ENCODE measurements around the gene TNFAIP1.

The TNFAIP1 gene

GRCh38 chr17:28367641-28368305 is 32.2 kb downstream of the TNFAIP1 start:
- no peak overlapping the region for H3K27ac ChIP-seq (ENCODE audit: low read depth, low read length)
- H3K4me1 ChIP-seq (ENCODE audit: insufficient read depth, low read length), result peaks cover 10% of the 10 kb centered on the region
- H3K27me3 ChIP-seq (ENCODE audit: control insufficient read depth in 1 of 2, insufficient read depth in 2 of 2, low read length in 2 of 2), result no peaks in the 10 kb centered on the region
- peaks cover 7% of the 10 kb centered on the region for H3K36me3 ChIP-seq (ENCODE audit: insufficient read depth, low read length)
- no peak overlapping the region for H3K4me3 ChIP-seq (ENCODE audit: low read depth in 1 of 2, low read length in 2 of 2)
- no peak overlapping the region for H3K9ac ChIP-seq (ENCODE audit: low read length)
- H3K9me3 ChIP-seq (ENCODE audit: low read length), result no peaks in the 10 kb centered on the region

DNA sequence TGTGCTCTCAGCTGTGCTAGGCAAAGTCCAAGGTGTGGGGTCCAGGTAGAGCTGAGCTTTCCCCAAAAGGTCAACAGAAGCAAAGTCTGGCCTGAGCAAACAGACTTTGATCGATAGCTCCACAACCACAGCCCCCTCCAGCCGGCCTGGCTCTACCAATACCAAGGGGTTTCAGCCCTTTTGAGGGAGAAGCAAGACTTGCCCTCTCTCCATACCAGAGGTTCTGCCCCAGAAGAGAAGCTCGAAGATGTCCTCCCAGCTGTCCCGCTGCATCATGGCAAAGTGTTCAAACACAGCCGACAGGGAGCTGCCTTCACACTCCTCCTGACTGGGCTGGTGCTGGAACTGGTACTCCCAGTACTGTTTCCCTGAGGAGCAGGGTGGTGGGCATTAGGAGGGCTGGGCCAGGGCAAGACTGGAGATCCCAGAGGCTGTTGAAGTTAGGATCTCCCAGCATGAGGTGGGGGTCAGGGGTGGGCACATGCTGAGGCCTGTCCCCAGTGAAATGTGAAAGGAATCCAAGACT is 32.8 kb downstream of the TNFAIP1 start:
- Histone ChIP-seq H3K4me1 (ENCODE audit: insufficient read depth, low read length) (peaks cover 16% of the 10 kb centered on the region), H3K4me3 (ENCODE audit: low read depth in 1 of 2, low read length in 2 of 2) (no peak overlapping the region), H3K36me3 (ENCODE audit: insufficient read depth, low read length) (peaks cover 1% of the 10 kb centered on the region), H3K27ac (ENCODE audit: low read depth, low read length) (no peak overlapping the region), H3K9me3 (ENCODE audit: low read length) (no peaks in the 10 kb centered on the region), H3K27me3 (ENCODE audit: control insufficient read depth in 1 of 2, insufficient read depth in 2 of 2, low read length in 2 of 2) (no peaks in the 10 kb centered on the region), H3K9ac (ENCODE audit: low read length) (no peak overlapping the region)

DNA sequence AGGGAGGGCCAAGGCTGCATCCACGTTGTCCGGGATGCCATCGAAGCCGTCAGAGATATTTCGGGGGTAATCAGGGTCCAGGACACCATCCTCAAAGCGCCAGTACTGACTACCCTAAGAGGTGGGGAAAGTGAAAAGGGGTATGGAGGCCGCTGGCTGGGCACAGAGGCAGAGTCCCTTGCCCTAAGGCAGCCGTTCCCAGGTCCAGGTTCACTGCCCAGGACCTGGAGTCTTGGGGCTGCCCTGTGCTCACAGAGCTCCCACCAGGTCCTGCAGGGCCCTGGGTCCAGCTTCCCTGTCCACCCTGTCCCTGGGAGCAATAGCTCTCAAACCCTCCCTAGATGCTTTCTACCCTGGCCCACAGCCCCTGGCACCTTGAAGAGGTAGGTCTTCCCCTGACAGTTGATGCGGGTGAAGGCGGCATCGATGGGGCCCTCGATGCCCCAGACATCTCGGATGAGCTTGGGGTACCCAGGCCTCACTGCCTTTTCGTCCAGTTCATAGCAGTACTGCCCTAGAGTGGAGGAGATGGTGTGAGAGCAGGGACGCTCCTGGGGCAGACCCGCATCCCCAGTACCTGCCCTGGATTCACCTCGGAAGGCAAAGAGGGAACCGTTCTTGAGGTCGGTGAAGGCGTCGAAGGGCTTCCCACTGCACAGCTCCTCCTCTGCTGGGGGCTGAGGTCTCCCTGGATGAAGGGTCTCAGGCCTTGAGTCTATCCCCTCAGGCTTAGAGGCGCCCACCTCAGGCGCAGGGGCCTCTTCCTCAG is 33.5 kb downstream of the TNFAIP1 start:
- Histone ChIP-seq H3K9ac (ENCODE audit: low read length) (no peak overlapping the region), H3K4me3 (ENCODE audit: low read depth in 1 of 2, low read length in 2 of 2) (no peak overlapping the region), H3K27ac (ENCODE audit: low read depth, low read length) (no peak overlapping the region), H3K9me3 (ENCODE audit: low read length) (no peaks in the 10 kb centered on the region), H3K36me3 (ENCODE audit: insufficient read depth, low read length) (no peaks in the 10 kb centered on the region), H3K27me3 (ENCODE audit: control insufficient read depth in 1 of 2, insufficient read depth in 2 of 2, low read length in 2 of 2) (no peaks in the 10 kb centered on the region), H3K4me1 (ENCODE audit: insufficient read depth, low read length) (peaks cover 18% of the 10 kb centered on the region)

DNA sequence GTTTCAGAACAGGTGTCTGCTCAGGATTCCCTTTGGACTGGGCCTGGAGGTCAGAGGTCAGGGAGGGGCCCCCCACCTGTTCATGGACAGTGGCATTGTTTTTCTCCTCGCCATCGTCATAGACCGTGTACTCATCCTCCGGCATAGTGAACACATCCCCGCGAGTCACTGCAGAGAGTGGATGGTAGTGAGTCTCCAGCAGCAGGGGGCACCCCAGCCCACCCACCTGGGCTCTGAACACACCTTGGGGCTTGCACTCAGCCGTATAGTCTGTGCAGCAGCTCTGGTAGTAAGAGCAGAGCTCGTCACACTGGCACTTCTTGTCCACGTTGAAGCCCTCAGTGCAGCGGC is 34.1 kb downstream of the TNFAIP1 start:
- Histone ChIP-seq H3K9me3 (ENCODE audit: low read length) (no peaks in the 10 kb centered on the region), H3K36me3 (ENCODE audit: insufficient read depth, low read length) (no peaks in the 10 kb centered on the region), H3K27me3 (ENCODE audit: control insufficient read depth in 1 of 2, insufficient read depth in 2 of 2, low read length in 2 of 2) (no peaks in the 10 kb centered on the region), H3K4me1 (ENCODE audit: insufficient read depth, low read length) (peaks cover 18% of the 10 kb centered on the region), H3K9ac (ENCODE audit: low read length) (no peak overlapping the region), H3K4me3 (ENCODE audit: low read depth in 1 of 2, low read length in 2 of 2) (no peak overlapping the region), H3K27ac (ENCODE audit: low read depth, low read length) (no peak overlapping the region)

DNA sequence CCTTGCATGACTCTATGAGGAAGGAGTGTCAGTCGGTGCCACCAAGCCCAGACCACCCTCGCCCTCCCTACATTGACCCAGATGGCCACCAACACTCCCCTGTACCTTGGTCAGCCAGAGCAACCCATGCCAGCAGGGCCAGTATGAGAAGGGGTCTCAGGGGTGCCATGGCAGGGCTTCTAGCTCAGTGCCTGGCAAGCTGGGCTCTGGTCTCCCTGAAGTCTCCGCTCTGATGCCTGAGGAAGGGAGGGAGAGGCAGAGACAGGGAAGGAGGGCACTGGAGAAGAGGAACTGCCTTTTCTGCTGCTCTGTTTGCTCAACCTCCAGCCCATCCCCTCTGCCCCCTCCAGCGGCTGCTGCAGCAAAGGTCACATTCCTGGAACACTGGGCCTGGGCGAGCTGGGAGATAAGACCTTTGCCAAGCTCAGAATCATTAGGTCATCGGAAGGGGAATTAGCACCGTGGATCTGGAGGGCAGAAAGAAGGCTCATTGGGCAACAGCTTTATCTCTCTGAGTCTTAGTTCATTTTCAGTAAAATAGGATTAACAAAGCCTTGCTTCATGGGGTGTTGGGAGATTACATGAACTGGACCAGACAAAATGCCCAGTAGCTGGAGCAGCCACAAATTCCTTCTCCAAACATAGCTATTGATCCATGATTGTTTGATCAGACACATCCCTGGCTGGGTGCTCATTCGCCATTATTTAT is 34.6 kb downstream of the TNFAIP1 start, which contains the start of gene VTN:
TSS of gene VTN (minus strand) at position 273 of the 709 bp plus-strand sequence. CDS start at position 169, 104 bp downstream.
- no peak within 1 kb of the TSS for H3K9ac ChIP-seq (ENCODE audit: low read length)
- peak within 1 kb of the TSS; percentile 20 to 65 for H3K4me3 ChIP-seq (ENCODE audit: low read depth in 1 of 2, low read length in 2 of 2)
- H3K27me3 ChIP-seq (ENCODE audit: control insufficient read depth in 1 of 2, insufficient read depth in 2 of 2, low read length in 2 of 2), result no peaks in the 10 kb centered on the region

DNA sequence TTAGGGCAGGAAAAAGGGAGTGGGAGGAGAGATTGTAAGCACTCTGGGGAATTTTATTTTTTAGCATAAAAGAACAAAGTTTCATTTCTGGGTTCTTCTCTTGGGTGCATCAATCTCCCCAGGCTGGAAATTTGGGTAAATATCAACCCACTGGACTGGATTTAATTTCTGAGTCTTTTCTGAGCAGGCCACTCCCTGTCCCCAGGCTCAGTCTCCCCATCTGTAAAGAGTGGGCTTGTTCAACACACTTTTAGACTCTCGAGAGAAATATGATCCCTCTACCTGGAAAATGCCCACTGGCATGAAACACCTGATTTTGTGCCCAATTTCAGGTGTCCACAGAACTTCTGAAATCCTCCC is 35.2 kb downstream of the TNFAIP1 start:
- Histone ChIP-seq H3K4me1 (ENCODE audit: insufficient read depth, low read length) (peaks cover 18% of the 10 kb centered on the region), H3K9me3 (ENCODE audit: low read length) (no peaks in the 10 kb centered on the region), H3K27ac (ENCODE audit: low read depth, low read length) (peak overlapping the region; percentile 48), H3K27me3 (ENCODE audit: control insufficient read depth in 1 of 2, insufficient read depth in 2 of 2, low read length in 2 of 2) (no peaks in the 10 kb centered on the region), H3K36me3 (ENCODE audit: insufficient read depth, low read length) (no peaks in the 10 kb centered on the region), H3K4me3 (ENCODE audit: low read depth in 1 of 2, low read length in 2 of 2) (peak overlapping the region in 1 of 2 donors; percentile 65), H3K9ac (ENCODE audit: low read length) (no peak overlapping the region)

More for the DNA sequence above, 34.6 kb downstream of the TNFAIP1 start, which contains the start of gene VTN:
- H3K27ac ChIP-seq (ENCODE audit: low read depth, low read length), result peak within 1 kb of the TSS; percentile 48
- H3K9me3 ChIP-seq (ENCODE audit: low read length), result no peaks in the 10 kb centered on the region
- no peaks in the 10 kb centered on the region for H3K36me3 ChIP-seq (ENCODE audit: insufficient read depth, low read length)
- H3K4me1 ChIP-seq (ENCODE audit: insufficient read depth, low read length), result peaks cover 18% of the 10 kb centered on the region

- peak within 1 kb of the TSS; percentile 58 to 65 for H3K4me3 ChIP-seq (ENCODE audit: low read depth in 1 of 2, low read length in 2 of 2)
- H3K36me3 ChIP-seq (ENCODE audit: insufficient read depth, low read length), result no peaks in the 10 kb centered on the region
- peak within 1 kb of the TSS; percentile 73 for H3K27ac ChIP-seq (ENCODE audit: low read depth, low read length)
- H3K27me3 ChIP-seq (ENCODE audit: control insufficient read depth in 1 of 2, insufficient read depth in 2 of 2, low read length in 2 of 2), result no peaks in the 10 kb centered on the region
- H3K9ac ChIP-seq (ENCODE audit: low read length), result peak within 1 kb of the TSS; percentile 10
- no peaks in the 10 kb centered on the region for H3K9me3 ChIP-seq (ENCODE audit: low read length)
- peaks cover 18% of the 10 kb centered on the region for H3K4me1 ChIP-seq (ENCODE audit: insufficient read depth, low read length)
Observed at GRCh38 chr17:28371245-28372202, 36.0 kb downstream of the TNFAIP1 start, which contains the start of gene SARM1. SARM1 (plus strand) TSS chr17:28371694; CDS start chr17:28372033, 339 bp downstream.

DNA sequence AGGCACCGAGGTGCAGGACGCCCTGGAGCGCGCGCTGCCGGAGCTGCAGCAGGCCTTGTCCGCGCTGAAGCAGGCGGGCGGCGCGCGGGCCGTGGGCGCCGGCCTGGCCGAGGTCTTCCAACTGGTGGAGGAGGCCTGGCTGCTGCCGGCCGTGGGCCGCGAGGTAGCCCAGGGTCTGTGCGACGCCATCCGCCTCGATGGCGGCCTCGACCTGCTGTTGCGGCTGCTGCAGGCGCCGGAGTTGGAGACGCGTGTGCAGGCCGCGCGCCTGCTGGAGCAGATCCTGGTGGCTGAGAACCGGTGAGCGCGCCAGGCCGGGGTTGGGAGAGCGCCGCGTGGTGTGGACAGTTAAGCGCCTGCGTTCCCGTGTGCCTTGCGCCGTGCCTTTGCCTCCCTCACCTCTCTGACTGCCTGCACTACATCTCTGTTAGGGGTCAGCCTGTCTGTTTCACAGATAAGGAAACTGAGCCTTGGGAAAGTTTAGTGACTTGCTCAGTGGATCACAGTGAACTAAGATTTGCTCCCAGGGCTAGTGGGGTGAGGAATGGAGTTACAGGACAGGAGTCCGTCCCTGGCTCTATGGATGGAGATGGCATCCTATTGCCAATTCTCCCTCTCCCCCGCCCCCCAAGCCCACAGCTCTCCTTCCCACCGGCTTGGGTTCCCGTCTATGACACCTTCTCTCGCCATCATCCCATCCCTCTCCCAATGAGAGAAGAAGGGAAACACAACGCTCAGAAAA is 36.8 kb downstream of the TNFAIP1 start:
- H3K4me1 ChIP-seq (ENCODE audit: insufficient read depth, low read length), result peaks cover 18% of the 10 kb centered on the region
- no peaks in the 10 kb centered on the region for H3K27me3 ChIP-seq (ENCODE audit: control insufficient read depth in 1 of 2, insufficient read depth in 2 of 2, low read length in 2 of 2)
- H3K4me3 ChIP-seq (ENCODE audit: low read depth in 1 of 2, low read length in 2 of 2), result peak overlapping the region; percentile 58 to 65
- peak overlapping the region; percentile 73 for H3K27ac ChIP-seq (ENCODE audit: low read depth, low read length)
- no peaks in the 10 kb centered on the region for H3K9me3 ChIP-seq (ENCODE audit: low read length)
- H3K36me3 ChIP-seq (ENCODE audit: insufficient read depth, low read length), result no peaks in the 10 kb centered on the region
- H3K9ac ChIP-seq (ENCODE audit: low read length), result peak overlapping the region; percentile 10

DNA sequence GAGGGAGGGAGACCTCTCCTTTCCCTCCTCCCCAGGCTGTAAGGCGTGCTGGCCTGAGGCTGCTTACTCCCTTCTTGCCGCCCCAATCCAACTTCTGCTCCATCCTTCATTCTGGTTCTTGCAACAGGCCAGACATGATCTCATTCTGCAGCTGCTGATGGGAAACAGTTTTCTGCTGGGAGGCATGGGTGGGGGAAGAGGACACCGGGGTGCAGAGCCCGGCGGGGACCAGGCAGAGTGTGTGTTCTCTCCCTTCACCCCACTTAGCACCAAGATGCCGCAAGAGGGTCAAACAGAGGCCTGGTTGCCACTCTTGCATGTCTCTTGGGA is 37.3 kb downstream of the TNFAIP1 start:
- Histone ChIP-seq H3K4me3 (ENCODE audit: low read depth in 1 of 2, low read length in 2 of 2) (peak overlapping the region in 1 of 2 donors; percentile 65), H3K9me3 (ENCODE audit: low read length) (no peaks in the 10 kb centered on the region), H3K36me3 (ENCODE audit: insufficient read depth, low read length) (no peaks in the 10 kb centered on the region), H3K4me1 (ENCODE audit: insufficient read depth, low read length) (peaks cover 18% of the 10 kb centered on the region), H3K27ac (ENCODE audit: low read depth, low read length) (no peak overlapping the region), H3K27me3 (ENCODE audit: control insufficient read depth in 1 of 2, insufficient read depth in 2 of 2, low read length in 2 of 2) (no peaks in the 10 kb centered on the region), H3K9ac (ENCODE audit: low read length) (peak overlapping the region; percentile 10)

Data from muscle layer of colon (tissue), 2 donors.